Neural crest cell (in vitro differentiated cells): ENCODE data around the gene GALNT18. TPM values are rescaled to one million over a fixed set of nuclear protein-coding genes. Genes with fewer than 3 reads are reported as not detected.

Experiments used
- DNase-seq: peaks from one replicate; pipeline ENCODE4 v3.0.0; 2021; ENCODE audit warnings: low read depth, mixed read lengths, low spot score
- H3K27ac Mint-ChIP-seq: one replicate; pipeline ENCODE4 v1.8.0; 2021; ENCODE audit warnings: mild to moderate bottlenecking, mixed read lengths; ENCODE audit not compliant: unreplicated experiment
- H3K27me3 Mint-ChIP-seq: 2 replicates; pipeline ENCODE4 v1.8.0; 2021; ENCODE audit warnings: low read depth, mild to moderate bottlenecking, mixed read lengths
- H3K36me3 Mint-ChIP-seq: 2 replicates; pipeline ENCODE4 v1.8.0; 2021; ENCODE audit warnings: low read depth, mild to moderate bottlenecking, mixed read lengths
- H3K4me1 Mint-ChIP-seq: 2 replicates; pipeline ENCODE4 v1.8.0; 2021; ENCODE audit warnings: mixed read lengths
- H3K4me3 Mint-ChIP-seq: one replicate; pipeline ENCODE4 v1.8.0; 2021; ENCODE audit warnings: mild to moderate bottlenecking, mixed read lengths
- H3K9me3 Mint-ChIP-seq: 2 replicates; pipeline ENCODE4 v1.8.0; 2021; ENCODE audit warnings: mixed read lengths
- total RNA-seq: library from RNA; stranded (reverse); gene quantifications from 2 replicates; pipeline ENCODE4 v1.2.1, GENCODE V29; 2021
- TF ChIP-seq, protein P1 (sequence below): fragments of 200-600 bp; sonication (generic); conservative IDR thresholded peaks from 2 replicates; pipeline ENCODE4 v1.5.0; 2021; ENCODE audit warnings: antibody characterized with exemption, mild to moderate bottlenecking

The GALNT18 gene
- total RNA-seq, 1 donor from 2014 or later, result 2.8 TPM

DNA sequence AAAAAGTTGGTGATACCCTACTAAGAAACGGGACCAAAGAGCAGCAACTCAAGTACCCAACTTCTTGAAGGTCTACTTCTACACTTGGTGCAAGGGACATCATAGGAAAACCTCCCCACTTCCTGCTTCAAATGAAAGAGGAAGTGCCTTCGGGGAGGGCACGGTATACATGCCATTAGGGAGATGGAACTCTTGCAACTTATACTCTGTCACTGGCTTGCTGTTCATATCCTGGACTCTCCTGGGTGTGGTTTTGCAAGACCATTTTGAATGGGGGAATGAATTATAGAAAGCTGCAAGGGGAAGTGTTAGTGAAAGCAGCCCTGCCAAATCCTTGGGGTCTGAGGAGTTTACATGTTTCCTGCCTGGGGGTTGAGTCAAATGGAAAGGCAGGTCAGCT, 310.6 kb downstream of the GALNT18 start:
- Mint-ChIP-seq H3K27me3 (no peaks in the 10 kb centered on the region), H3K4me1 (peaks cover 2% of the 10 kb centered on the region)
- no peak for DNase-seq

DNA sequence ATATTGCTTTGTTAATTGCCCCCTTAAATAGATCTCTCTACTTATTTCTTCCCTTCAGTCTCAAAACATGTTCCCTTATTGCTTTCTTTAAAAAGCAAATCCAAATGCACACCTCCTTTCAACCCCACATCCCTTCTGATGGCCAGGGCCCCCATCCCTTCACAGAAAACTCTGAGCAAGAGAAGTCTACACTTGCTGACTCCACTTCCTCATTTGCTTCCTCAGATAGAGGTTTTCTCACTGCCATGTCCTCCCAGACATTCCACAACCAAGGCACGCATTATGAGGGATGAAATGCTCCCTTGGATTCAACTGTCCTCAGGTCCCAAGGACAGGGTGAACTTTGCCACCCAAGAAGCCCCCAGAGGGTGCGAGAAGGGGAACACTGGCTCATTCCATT, 311.9 kb downstream of the GALNT18 start:
- Mint-ChIP-seq H3K4me1 (no peaks in the 10 kb centered on the region), H3K36me3 (no peaks in the 10 kb centered on the region), H3K27ac (no peak overlapping the region), H3K27me3 (no peaks in the 10 kb centered on the region), H3K4me3 (no peak overlapping the region), H3K9me3 (no peaks in the 10 kb centered on the region)
- TF ChIP-seq, protein P1, sequence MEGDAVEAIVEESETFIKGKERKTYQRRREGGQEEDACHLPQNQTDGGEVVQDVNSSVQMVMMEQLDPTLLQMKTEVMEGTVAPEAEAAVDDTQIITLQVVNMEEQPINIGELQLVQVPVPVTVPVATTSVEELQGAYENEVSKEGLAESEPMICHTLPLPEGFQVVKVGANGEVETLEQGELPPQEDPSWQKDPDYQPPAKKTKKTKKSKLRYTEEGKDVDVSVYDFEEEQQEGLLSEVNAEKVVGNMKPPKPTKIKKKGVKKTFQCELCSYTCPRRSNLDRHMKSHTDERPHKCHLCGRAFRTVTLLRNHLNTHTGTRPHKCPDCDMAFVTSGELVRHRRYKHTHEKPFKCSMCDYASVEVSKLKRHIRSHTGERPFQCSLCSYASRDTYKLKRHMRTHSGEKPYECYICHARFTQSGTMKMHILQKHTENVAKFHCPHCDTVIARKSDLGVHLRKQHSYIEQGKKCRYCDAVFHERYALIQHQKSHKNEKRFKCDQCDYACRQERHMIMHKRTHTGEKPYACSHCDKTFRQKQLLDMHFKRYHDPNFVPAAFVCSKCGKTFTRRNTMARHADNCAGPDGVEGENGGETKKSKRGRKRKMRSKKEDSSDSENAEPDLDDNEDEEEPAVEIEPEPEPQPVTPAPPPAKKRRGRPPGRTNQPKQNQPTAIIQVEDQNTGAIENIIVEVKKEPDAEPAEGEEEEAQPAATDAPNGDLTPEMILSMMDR, result no peak
- no peak for DNase-seq

More for the DNA sequence above, 310.6 kb downstream of the GALNT18 start:
- Mint-ChIP-seq H3K27ac (no peak overlapping the region), H3K9me3 (no peaks in the 10 kb centered on the region), H3K36me3 (no peaks in the 10 kb centered on the region), H3K4me3 (no peak overlapping the region)
- TF ChIP-seq, protein P1, result no peak

DNA sequence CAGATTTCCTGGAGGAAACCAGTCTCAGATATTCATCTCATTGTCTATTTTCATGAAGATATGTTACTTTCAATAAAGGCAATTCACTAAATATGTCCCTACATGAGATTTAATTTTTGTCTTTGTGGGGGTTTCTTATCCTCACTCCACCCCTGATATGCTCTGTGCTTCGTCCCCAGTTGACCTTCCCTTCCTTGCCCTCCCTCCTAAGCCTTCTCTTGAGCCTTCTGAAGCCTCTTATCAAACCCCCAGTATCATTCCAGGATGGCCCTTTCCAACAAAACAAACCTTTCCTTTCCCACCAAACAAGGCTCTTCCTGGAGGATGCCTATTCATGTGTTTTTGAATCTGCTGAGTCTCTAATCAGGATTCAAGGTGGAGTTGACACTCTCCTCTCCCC, 313.6 kb downstream of the GALNT18 start:
- H3K4me1 Mint-ChIP-seq, result no peaks in the 10 kb centered on the region

DNA sequence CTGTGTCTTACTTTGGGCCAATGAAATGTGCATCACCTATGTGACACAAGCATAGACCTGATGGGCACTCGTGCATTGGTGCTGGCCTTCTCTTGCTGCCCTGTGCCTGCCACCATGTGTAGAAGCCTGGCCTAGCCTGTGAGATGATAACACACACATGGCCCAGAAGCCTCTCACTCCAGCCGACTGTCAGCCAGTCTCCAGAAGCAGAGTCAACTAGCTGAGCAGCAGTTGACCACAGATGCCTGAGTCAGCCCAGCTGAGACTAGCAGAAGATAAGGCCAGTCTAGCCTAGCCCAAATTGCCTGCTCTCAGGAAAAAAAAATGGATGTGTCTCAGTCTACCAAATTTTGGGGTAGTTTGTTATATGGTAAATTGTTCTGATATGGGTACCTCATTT, 314.9 kb downstream of the GALNT18 start:
- no peak for DNase-seq
- no peaks in the 10 kb centered on the region for H3K27me3 Mint-ChIP-seq
- H3K9me3 Mint-ChIP-seq, result no peaks in the 10 kb centered on the region
- no peaks in the 10 kb centered on the region for H3K36me3 Mint-ChIP-seq
- H3K4me3 Mint-ChIP-seq, result no peak overlapping the region
- H3K27ac Mint-ChIP-seq, result no peak overlapping the region
- TF ChIP-seq, protein P1, result no peak
- no peaks in the 10 kb centered on the region for H3K4me1 Mint-ChIP-seq

More for the DNA sequence above, 313.6 kb downstream of the GALNT18 start:
- Mint-ChIP-seq H3K27ac (no peak overlapping the region), H3K27me3 (no peaks in the 10 kb centered on the region), H3K9me3 (no peaks in the 10 kb centered on the region), H3K36me3 (no peaks in the 10 kb centered on the region), H3K4me3 (no peak overlapping the region)
- TF ChIP-seq, protein P1, result no peak
- DNase-seq, result no peak

DNA sequence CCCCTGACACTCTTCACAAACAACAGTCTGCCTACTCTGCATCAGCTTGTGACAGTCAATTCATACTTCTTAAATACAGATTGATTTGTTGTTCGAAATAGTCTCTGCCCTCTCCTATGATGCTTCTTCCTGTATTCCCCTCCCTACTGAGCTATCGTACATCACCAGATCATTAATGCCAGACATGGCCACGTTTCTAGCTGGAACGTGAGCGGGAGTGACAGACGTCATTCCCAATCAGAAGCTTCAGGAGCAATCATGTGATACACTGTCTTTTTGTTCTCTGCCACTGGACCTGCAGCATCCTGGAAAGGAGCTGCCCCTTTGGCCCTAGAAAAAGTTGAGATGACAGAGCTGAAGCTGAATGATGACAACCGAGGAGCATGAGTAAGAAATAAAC, 317.3 kb downstream of the GALNT18 start:
- TF ChIP-seq, protein P1, result no peak
- no peak for DNase-seq
- no peak overlapping the region for H3K27ac Mint-ChIP-seq
- no peaks in the 10 kb centered on the region for H3K36me3 Mint-ChIP-seq
- H3K4me1 Mint-ChIP-seq, result no peaks in the 10 kb centered on the region
- no peaks in the 10 kb centered on the region for H3K27me3 Mint-ChIP-seq
- no peaks in the 10 kb centered on the region for H3K9me3 Mint-ChIP-seq
- no peak overlapping the region for H3K4me3 Mint-ChIP-seq

- H3K4me1 Mint-ChIP-seq, result no peaks in the 10 kb centered on the region
- no peaks in the 10 kb centered on the region for H3K9me3 Mint-ChIP-seq
- no peaks in the 10 kb centered on the region for H3K36me3 Mint-ChIP-seq
- H3K27ac Mint-ChIP-seq, result peak overlapping the region; percentile 79
- TF ChIP-seq, protein P1, result no peak
- DNase-seq, result no peak
- H3K27me3 Mint-ChIP-seq, result no peaks in the 10 kb centered on the region
- no peak overlapping the region for H3K4me3 Mint-ChIP-seq
Observed at GRCh38 chr11:11302565-11302964, 319.2 kb downstream of the GALNT18 start.
